ENCODE data around the gene FOXN3. TPM values are rescaled to one million over a fixed set of nuclear protein-coding genes. Genes with fewer than 3 reads are reported as not detected.

FOXN3 gene
- total RNA-seq, 2 experiments from 2014 or later, result 124 to 127 TPM

DNA sequence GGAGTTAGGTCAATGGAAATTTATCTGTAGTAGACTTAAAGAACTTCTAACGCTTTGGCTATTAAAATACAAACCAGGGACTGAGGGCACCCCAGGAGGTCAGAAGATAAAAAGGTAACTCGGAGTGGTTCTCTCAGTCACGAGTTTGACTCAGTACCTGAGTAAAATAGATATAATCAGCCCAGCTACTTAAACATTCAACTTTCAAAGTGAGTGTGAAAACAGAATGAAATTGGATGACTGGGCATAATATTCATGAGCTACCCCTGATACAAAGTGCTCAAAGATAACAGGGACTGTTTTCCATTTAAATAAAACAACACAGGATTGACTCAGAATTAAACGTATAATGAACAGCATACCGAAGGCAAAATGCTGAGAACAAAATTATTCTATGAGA, 75.0 kb downstream of the FOXN3 start:
- no peak for ATAC-seq (ENCODE audit: poor library complexity)

DNA sequence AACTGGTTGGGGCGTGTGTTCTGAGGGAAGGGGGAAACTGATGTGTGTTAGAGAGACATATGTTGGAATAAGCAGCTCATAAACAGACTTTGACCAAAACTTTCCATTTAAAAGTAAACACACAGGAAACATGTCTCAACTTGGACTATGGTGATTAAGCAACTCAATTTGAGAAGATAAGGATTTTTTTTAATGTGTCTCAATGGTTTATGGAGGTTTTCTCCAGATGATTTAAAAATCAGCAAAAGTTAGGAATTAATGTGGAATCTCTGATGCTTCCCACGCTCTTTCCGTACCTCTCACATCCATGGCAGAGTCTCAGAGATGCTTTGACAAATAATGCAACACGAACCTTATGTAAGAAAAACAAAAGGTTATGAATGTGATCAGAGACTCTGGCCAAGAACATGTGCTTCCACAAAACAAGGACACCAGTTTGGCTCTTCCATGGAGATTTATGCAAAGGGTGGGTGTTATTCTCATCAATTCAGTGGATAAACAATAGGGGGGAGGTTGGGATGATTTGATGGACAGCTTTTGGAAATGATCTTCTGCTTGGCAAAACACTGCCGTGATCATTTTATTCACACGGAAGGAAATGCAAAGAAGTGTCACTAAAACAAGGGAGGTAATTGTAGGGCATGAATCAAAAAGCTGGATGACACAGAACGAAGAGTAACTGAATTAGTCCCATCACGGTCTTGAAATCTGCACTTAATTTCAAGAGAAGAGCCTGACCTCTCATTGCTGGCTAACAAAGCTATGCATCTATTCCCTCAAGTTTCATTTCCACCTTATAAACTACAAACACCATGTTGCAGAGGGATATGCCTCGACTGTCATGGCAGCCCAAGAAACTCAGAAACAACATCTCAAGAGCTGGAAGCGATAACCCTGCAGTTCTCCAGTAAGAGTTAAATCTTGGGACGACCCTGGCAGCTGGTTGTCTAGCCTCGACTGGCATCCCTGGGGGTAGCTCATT, 76.5 kb downstream of the FOXN3 start:
- ChIA-PET CTCF (interaction anchor here (1.3 kb wide), 1 partner anchor 364 kb away, joined by 3 read pairs; no protein-coding TSS in a partner anchor), POLR2A (no interaction called here)
- H3K4me1 ChIP-seq (ENCODE audit: insufficient read depth, low read length), result peaks cover 7% of the 10 kb centered on the region
- no peak for ATAC-seq (ENCODE audit: poor library complexity)
- H3K9me3 ChIP-seq (ENCODE audit: control insufficient read depth in 1 of 2, insufficient read depth in 1 of 2, low read length in 2 of 2), result no peaks in the 10 kb centered on the region
- Mint-ChIP-seq H3K4me1 (ENCODE audit: low read depth) (peaks cover 61% of the 10 kb centered on the region), H3K27ac (no peak overlapping the region), H3K9me3 (no peaks in the 10 kb centered on the region), H3K4me3 (no peak overlapping the region), H3K27me3 (no peaks in the 10 kb centered on the region), H3K36me3 (ENCODE audit: low read depth) (peaks cover 9% of the 10 kb centered on the region)
- no peak overlapping the region for H3K4me3 ChIP-seq (ENCODE audit: low read length)
- peaks cover 7% of the 10 kb centered on the region for H3K36me3 ChIP-seq (ENCODE audit: insufficient read depth, low read length)
- no peak overlapping the region for H3K27ac ChIP-seq (ENCODE audit: low read depth in 1 of 2, low read length in 2 of 2)
- no peaks in the 10 kb centered on the region for H3K27me3 ChIP-seq (ENCODE audit: control insufficient read depth in 1 of 2, insufficient read depth in 2 of 2, low read length in 2 of 2)
- TF ChIP-seq, protein P1, sequence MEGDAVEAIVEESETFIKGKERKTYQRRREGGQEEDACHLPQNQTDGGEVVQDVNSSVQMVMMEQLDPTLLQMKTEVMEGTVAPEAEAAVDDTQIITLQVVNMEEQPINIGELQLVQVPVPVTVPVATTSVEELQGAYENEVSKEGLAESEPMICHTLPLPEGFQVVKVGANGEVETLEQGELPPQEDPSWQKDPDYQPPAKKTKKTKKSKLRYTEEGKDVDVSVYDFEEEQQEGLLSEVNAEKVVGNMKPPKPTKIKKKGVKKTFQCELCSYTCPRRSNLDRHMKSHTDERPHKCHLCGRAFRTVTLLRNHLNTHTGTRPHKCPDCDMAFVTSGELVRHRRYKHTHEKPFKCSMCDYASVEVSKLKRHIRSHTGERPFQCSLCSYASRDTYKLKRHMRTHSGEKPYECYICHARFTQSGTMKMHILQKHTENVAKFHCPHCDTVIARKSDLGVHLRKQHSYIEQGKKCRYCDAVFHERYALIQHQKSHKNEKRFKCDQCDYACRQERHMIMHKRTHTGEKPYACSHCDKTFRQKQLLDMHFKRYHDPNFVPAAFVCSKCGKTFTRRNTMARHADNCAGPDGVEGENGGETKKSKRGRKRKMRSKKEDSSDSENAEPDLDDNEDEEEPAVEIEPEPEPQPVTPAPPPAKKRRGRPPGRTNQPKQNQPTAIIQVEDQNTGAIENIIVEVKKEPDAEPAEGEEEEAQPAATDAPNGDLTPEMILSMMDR (IDR thresholded peaks at IDR 0.05), result no peak
- no peak for DNase-seq
- intact Hi-C loops (cut with DNase I, micrococcal nuclease), result no loop called here

More for the DNA sequence above, 75.0 kb downstream of the FOXN3 start:
- no peaks in the 10 kb centered on the region for H3K9me3 ChIP-seq (ENCODE audit: control insufficient read depth in 1 of 2, insufficient read depth in 1 of 2, low read length in 2 of 2)
- intact Hi-C loops (cut with DNase I, micrococcal nuclease), result no loop called here
- TF ChIP-seq, protein P1 (IDR thresholded peaks at IDR 0.05), result no peak
- Mint-ChIP-seq H3K27ac (no peak overlapping the region), H3K9me3 (no peaks in the 10 kb centered on the region), H3K4me3 (no peak overlapping the region), H3K4me1 (ENCODE audit: low read depth) (peaks cover 52% of the 10 kb centered on the region), H3K36me3 (ENCODE audit: low read depth) (peaks cover 13% of the 10 kb centered on the region), H3K27me3 (no peaks in the 10 kb centered on the region)
- H3K4me3 ChIP-seq (ENCODE audit: low read length), result no peak overlapping the region
- H3K27ac ChIP-seq (ENCODE audit: low read depth in 1 of 2, low read length in 2 of 2), result no peak overlapping the region
- DNase-seq, result no peak
- ChIA-PET CTCF (no interaction called here), POLR2A (no interaction called here)
- H3K36me3 ChIP-seq (ENCODE audit: insufficient read depth, low read length), result peaks cover 7% of the 10 kb centered on the region
- peaks cover 3% of the 10 kb centered on the region for H3K4me1 ChIP-seq (ENCODE audit: insufficient read depth, low read length)
- no peaks in the 10 kb centered on the region for H3K27me3 ChIP-seq (ENCODE audit: control insufficient read depth in 1 of 2, insufficient read depth in 2 of 2, low read length in 2 of 2)

GRCh38 chr14:89339579-89339978, 77.5 kb downstream of the FOXN3 start:
- Mint-ChIP-seq H3K4me1 (ENCODE audit: low read depth) (peaks cover 61% of the 10 kb centered on the region), H3K4me3 (no peak overlapping the region)

More at GRCh38 chr14:89339579-89339978, 77.5 kb downstream of the FOXN3 start:
- Histone ChIP-seq H3K4me1 (ENCODE audit: insufficient read depth, low read length) (peaks cover 7% of the 10 kb centered on the region), H3K27ac (ENCODE audit: low read depth in 1 of 2, low read length in 2 of 2) (no peak overlapping the region), H3K9me3 (ENCODE audit: control insufficient read depth in 1 of 2, insufficient read depth in 1 of 2, low read length in 2 of 2) (no peaks in the 10 kb centered on the region), H3K27me3 (ENCODE audit: control insufficient read depth in 1 of 2, insufficient read depth in 2 of 2, low read length in 2 of 2) (no peaks in the 10 kb centered on the region), H3K4me3 (ENCODE audit: low read length) (no peak overlapping the region), H3K36me3 (ENCODE audit: insufficient read depth, low read length) (peaks cover 7% of the 10 kb centered on the region)
- DNase-seq, result no peak
- TF ChIP-seq, protein P1 (IDR thresholded peaks at IDR 0.05), result no peak
- Mint-ChIP-seq H3K36me3 (ENCODE audit: low read depth) (peaks cover 9% of the 10 kb centered on the region), H3K9me3 (no peaks in the 10 kb centered on the region), H3K27me3 (no peaks in the 10 kb centered on the region), H3K27ac (no peak overlapping the region)
- POLR2A ChIA-PET, result no interaction called here
- intact Hi-C loops (cut with DNase I, micrococcal nuclease), result loop anchor here in 1 of 2 experiments (10.0 kb wide), 1 partner anchor 435 kb away; no protein-coding TSS in a partner anchor
- no peak for ATAC-seq (ENCODE audit: poor library complexity)
- CTCF ChIA-PET, result interaction anchor here (0.5 to 1.3 kb wide), 2 partner anchors 76 to 365 kb away, joined by 3 to 4 read pairs; no protein-coding TSS in a partner anchor
